ENCODE data around the gene ENG.
"Not testable (repeated sequence)": the region's sequence is repeated elsewhere in the genome, so short reads cannot be mapped to it uniquely, and the experiment has no call there.

ENG gene

DNA sequence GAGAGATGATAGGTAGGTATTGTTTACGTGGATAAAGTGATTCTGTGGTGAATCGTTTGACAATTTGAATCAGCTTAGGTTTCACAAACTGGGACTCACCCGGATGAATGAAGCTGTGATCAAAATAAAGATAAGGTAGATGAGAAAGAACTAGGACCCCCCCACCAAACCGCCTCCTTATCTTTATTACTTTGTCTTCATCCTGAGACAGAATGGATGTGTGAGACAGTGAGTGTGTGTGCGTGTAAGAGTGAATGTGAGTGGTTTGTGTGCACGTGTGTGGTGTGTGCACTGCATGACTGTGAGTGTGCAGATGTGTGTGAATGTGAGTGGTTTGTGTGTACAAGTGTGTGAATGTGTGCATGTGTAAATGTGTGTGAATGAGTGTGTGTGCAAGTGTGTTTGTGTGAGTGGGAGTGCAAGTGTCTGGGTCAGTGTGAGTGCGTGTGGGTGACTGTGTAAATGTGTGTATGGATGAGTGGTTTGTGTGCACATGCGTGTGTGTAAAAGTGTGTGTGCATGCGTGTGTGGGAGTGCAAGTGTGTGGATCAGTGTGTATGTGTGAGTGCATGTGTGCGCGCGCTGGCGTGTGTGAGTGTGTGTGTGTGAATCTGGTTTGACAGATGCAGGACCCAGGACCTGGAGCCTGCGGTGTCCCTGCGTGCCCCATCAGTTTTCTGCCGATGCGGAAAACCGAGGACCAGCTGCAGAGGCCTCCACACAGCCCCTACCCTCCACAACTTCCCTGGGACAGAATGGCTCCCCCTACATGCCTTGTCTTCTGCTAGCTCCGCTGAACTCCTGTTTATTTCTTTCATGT lies 11.4 kb upstream of the ENG start:
- peak; percentile 17 for DNase-seq (ENCODE audit: low read depth)

DNA sequence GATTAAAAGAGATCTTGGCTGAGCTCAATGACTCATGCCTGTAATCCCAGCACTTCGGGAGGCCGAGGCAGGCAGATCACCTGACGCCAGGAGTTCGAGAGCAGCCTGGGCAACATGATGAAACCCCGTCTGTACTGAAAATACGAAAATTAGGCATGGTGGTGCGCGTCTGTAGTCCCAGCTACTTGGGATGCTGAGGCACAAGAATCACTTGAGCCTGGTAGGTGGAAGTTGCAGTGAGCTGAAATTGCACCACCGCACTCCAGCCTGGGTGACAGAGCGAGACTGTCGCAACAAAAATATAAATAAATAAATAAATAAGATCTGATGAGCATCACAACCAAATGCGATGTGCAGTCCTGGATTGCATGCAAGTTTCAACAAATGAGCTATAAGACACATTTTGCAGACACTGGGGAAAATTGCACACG lies 8.7 kb upstream of the ENG start:
- DNase-seq (ENCODE audit: low read depth): no peak

DNA sequence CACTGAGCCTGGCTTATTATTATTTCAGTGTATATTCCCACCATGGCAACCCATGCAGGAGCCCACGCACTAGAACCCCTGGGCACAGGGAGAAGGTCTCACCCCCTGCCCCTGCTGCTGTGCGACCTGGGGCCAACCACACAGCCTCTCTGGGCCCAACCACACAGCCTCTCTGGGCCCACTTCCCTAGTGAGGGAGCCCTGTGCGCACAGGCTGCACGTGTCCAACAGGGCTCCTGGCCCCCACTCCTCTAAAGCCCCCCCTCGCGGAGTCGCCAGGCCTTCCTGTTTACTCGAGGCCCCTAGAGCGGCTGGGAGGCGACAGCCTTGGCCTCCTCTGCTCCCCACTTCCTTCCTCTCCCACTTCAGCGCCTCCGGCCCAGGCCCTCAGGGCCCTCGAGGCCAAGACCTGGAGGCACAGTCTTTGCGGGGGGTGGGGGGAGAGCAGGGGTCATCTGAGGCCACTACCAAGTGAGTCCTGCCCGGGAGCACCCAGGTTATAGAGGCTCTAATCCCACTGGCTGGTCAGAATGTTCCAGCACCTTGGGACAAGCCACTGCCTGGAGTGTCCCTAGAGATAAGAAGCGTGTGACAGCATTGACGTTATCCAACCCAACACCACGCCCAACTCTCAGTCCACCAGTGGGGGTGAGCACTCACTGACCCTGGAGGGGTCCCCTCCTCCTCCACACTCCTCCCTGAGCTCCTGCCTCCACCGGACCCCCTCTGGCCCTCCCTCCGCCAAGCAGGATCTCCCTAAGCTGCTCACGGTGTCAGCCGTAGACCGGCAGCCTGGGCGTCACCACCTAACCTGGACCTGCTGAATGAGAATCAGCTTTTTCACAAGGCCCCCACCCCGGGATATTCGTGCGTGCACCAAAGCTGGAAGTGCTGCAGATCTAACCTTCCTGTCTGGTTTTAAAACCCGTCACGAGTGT lies 7.9 kb upstream of the ENG start:
- no peak for DNase-seq (ENCODE audit: low read depth)

DNA sequence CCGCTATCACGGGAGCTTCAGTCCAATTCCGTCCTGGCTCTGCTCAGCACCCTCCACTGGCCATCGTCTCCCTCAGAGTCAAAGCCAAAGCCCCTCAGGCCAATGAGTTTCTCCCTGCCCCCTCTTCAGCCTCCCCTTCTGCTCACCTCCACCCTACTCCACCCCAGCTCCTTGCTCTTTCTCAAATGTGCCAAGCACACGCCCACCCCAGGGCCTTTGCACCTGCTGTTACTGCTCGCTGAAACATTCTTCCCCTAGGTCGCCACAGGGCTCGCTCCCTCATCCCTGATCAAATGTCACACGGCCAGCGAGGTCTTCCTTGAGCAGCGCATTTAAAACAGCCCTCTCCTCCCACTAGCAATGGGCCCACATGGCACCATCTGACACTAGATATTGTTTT lies 6.3 kb upstream of the ENG start:
- no peak for DNase-seq (ENCODE audit: low read depth)

DNA sequence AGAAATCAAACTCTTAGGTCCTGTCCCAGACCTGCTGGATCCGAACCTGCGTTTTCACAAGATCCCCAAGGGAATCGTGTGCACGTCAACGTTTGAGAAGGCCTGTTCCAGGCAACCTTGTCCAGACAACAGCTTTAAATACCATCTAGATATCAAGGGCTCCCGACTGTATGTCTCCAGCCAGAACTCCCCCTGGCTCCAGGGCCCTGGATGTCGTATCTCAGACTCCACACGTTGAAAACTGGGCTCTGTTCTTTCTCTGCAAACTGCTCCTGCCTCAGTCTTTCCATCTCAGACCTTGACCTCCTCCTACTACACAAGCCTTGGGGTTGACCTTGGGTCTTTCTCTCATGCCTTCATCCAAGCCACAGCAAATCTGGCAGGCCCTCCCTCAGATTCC lies 5.8 kb upstream of the ENG start:
- no peak for DNase-seq (ENCODE audit: low read depth)

DNA sequence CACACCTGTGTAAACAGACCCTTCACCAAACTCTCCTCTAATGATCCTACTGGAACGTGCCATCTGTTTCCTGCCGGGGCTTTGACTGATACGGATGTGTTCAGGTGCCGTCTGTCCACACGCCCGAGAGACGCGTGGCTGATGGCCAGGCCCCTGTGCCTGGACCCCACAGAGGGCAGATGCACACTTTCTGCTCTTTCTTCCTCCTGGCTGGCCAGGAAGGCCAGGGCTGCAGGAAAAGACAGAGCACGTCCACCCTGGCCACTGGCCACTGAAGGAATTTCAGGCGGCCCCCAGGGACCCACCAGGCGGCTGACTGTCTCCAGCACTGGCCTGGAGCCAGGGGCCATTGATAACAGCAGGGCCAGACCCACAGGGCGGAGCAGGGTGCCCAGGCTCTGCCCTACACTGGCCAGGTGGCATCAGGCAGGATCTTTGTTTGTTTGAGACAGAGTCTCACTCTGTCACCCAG lies 3.6 kb upstream of the ENG start:
- no peak for DNase-seq (ENCODE audit: low read depth)

DNA sequence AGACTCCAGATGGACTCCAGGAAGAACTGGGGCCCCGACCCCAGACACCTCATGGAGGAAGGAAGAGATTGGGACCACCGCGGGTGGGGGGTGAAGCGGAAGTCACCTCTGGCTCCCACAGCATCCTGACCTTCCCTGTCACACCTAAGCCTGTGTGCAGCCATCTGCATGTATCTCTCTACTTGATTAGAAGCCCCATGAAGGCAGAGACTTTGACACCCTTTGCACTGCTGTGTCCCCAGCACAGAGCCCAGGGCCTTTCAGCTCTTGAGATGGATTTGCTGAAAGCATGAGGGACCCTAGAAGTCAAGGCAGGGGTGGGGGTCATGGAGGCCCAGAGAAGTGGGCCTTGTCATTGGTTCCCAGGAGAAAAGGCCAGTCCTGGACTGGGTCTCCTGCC lies 2.8 kb upstream of the ENG start:
- no peak for DNase-seq (ENCODE audit: low read depth)

DNA sequence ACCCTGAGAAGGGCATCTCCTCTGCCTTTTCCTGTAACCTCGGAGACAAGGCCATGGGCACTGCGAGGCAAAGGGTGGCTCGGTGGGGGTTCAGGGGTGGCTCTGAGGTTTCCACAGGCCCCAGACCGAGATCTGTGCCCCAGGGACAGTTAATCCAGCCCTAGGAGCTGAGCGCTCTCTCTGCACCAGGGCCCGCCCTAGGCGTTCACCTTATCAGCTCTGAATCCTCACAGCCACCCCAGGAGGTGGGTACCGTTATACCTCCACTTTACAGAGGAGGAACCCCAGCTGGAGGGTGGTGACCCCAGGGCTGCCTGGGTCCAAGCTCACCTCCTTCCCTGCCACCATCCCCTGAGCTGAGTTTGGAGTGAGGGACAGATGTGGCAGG lies 2.3 kb upstream of the ENG start:
- no peak for DNase-seq (ENCODE audit: low read depth)

DNA sequence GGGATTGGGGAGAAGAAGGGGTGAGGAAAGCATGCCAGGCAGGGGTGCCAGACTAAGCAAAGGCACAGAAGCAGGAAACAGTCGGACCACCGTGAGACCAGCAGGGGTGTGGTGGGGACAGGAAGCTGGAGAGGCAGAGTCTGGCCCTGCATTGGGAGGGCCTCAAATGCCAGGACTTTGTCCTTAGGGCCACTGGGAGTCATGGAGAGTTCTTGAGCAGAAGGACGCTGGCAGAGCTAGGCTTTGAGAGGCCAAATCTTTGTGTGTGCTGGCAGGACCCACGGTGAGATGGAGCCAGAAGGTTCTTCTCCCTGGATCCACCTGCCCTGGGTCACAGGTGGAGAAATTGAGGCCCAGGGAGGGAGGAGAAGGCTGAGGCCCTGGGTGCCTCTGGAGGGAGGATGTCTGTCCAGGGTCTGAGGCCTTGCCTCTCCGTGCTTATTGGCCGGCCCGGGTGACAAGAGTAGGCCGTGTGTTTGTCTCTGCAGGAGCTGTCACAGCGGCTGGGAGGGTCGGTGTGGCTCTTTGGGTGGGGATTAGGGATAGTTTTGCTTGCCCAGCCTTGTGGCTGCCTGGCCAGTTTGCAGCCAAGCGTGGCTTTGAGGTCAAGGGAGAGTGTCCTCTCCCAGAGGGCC lies 1.8 kb upstream of the ENG start:
- no peak for DNase-seq (ENCODE audit: low read depth)

DNA sequence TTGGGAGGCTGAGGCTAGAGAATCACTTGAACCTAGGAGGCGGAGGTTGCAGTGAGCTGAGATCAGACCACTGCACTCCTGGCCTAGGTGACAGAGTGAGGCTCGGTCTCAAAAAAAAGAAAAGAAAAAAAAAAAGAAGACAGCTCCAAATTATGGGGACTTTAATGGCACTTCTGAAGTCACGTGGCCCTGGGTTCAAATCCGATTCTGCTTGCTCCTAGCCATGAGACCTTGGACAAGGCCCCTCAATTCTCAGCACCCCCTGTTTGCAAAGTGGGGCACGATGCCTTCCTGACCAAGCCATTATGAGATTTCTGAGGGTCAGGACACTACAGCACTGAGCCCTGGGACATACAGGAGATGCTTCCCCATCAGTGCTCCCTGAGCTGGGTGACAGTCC lies 1.1 kb upstream of the ENG start:
- no peak for DNase-seq (ENCODE audit: low read depth)

DNA sequence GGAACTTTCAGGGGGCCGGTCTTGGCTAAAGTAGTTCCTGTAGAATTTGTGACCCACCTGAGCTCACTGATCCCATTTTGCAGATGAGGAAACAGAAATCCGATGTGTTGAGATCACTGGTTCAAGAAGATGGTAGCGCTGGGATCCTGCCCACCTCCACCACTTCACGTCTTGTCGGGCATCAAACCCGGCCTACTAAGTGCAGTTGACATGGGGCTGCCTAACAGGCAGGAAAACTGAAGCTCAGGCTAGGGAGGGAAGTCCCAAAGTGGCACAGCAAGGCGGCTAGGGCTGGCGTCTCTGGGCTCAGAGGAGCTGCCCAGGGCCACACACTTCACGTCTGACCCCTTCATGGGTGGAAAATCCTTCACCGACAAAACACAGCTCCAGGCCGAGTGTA lies 502 bp upstream of the ENG start:
- no peak for DNase-seq (ENCODE audit: low read depth)

DNA sequence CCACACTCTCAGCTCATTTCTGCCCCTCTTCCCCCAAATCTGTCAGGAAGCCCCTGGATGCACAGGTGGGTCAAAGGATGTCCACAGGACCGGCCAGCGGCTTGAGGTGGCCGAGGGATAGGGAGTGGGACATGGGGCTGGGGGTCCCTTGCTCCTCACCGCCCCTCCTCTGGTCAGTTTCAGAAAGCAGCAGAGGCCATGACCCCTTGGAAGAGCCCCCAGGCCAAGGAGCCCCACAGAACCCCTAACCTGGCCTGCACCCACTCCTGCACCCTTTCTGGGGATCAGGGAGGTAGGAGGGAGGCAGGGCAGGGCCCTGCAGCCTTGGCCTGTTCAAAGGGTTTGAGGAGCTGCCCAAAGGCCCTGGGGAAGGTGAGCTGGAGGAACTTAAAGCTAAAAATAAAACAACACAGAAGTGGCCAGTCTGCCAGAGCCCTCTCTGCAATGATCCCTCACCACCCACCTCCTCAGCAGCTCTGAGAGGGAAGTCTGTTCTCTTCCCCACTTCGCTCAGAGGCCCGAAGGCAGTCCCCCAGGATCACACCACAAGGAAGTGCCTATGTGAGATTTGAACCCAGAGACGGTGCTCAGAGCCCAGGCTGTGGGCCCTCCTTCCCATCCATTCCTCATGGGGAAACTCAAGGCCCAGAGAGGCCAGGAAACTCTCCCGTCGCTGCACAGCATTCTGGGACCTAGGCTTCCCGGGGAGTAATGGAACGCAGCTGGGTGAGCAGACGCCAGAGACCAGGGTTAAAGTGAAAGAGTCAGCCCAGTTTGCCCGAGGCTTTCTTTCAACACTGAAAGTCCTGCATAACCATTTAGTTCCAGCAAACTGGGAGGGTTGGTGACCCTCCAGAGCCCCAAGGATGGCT lies 910 bp downstream of the ENG start:
- no peak for DNase-seq (ENCODE audit: low read depth)

DNA sequence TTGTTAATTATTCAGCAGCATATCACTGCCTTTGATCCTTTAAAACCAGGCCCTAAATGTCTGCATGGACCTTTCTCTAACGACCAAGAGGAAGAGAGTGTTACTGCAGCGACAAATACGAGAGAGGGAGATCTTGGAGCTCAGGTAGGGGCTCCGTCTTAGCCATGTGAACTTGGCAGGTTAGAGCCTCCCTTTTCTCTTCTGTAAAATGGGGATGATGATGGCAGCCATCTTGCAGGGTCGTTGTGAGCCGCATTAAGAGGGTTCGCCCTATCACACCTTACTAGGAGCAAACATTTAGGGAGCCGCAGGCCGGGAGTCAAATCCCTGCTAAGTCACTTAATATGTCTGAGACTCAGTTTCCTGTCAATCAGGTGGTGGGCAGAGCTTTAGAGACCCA lies 1.6 kb downstream of the ENG start:
- DNase-seq (ENCODE audit: low read depth): no peak

DNA sequence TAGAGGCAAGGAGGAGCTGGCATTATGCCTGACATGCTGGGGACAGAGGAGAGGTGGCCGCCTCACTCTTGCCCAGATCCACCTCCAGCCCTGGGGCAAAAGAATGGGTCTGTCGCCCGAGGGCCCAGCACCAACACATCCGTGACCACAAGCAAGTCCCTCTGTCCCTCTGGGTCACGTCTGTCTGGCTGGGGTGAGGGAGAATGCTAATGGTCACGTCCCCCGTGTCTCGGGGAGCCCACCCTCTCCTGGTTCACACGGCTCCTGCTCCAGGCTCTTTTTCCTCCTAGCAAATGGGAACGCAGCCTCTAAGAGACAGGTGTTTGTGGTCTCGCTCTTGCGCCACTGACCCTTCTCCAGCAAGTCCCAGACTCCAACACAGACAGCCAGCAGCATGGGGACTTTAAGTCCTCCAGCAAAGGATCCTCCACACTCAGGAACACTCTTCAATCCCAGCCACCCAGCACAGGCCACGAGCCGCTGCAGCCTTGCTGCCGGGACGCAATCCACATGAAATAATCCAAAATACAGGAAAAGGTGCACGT lies 4.1 kb downstream of the ENG start:
- DNase-seq (ENCODE audit: low read depth): no peak

DNA sequence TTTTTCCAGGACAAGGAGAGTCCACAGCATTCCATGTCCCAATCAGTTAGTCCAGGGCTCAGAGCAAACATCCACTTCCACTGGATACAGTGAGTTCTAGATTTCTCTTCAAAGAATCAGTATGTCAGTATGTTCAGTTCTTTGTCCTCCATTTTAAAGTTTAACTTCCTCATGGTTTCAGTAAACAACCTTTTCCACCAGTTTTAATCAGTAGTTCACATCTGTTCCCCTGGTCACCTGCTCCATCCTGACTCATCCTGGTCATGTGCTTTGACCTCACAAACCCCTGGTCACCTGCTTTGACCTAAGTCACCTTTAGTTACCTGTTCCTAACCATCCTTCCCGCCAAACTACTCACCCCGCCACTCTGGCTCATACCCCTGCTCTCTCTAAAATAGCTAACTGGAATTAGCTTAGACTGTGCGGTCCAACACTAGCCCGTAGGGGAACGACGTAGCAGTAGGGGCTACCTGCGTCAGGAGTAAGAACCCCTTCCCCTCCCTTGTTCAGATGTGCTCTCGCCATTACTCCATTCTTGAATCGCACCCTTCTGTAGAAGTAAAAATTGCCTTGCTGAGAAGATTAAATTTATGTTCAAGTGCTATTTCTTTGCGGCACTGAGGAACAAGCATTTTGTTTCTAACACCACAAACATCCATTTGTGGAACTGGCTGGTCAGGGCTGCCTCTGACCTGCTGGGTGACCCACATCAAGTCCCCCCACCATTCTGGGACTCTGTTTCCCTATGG lies 5.5 kb downstream of the ENG start:
- no peak for DNase-seq (ENCODE audit: low read depth)

DNA sequence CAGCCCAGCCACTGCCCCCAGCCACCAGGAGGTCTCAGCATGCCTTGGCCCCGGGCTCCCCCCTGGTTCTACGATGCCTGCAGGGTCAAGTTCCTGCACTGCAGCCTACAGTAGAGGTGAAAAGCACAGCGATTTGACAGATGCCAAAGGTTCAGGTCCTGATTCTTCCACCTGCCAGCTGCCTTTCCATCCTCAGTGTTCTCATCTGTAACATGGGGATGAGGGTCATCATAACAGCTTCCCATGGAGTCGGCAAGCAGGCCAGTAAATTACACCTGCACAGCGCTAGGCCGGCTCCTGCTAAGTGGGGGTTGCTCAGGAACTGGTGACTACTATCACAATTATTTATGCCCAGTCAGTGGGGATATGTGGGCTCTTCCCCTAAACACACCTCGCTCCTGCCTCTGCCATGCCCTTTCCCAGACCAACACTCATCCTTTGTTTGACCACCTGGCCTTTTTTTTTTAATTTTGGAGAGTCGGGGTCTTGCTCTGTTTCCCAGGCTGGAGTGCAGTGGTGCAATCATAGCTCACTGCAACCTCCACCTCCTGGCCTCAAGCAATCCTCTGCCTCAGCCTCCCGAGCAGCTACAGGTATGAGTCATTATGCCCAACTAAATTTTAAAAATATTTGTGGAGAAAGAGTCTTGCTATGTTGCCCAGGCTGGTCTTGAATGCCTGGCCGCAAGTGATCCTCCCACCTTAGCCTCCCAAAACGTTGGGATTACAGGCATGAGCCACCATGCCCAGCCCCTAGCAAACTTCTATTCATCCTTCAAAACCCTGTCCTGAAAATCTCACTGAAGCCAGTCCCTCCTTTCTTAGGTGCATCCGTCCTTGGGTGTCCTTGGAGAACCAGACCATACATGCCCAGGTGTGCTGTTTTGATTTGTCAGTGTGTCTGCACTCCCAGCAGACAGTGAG lies 6.4 kb downstream of the ENG start:
- DNase-seq (ENCODE audit: low read depth): no peak

DNA sequence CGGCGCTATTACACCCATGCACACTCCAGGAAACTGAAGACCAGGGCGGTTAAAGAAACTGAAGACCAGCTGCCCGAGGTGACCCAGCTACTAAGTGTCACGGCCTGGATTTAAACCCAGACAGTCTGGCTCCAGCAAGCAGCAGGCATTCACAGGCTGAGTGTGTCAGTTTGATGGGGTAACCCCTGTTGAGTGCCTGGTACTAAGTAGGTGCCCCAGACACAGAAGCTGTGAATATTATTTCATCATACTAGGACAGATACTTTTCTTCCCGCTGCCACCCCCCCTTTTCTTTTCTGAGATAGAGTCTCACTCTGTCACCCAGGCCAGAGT lies 7.3 kb downstream of the ENG start:
- no peak for DNase-seq (ENCODE audit: low read depth)

DNA sequence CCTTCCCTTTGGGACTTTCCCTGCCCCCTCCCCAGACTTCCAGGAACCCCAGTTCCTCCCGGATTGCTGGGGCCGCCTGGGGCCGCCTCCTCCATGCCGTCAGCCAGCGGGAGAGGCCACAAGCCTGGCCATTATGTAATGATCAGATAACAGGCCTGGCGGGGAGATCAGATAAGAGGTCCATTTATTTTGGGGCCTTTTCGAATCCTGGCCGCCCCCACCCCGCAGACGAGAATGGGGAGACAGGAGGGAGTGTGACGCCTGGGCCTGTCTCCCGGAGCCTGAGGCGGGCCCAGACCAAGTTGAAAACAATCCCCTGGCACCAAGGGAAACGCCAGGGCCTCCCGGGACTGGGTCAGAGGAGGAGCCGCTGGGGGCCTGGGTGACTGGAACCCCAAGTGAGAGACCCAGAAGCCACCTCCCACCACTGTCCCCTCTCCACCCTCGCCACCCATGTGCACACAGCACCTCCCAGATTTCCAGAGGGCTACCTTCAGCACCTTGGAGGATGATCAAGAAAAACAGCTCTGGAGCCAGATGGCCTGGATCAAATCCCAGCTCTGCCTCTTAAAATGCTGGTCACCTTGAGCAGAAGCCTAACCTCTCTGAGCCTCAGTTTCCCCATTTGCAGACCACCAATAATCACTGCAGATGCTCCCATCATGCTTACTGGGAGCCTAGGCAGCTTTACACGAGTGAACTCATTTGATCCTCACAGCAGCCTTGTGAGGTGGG lies 7.8 kb downstream of the ENG start:
- DNase-seq (ENCODE audit: low read depth): no peak

DNA sequence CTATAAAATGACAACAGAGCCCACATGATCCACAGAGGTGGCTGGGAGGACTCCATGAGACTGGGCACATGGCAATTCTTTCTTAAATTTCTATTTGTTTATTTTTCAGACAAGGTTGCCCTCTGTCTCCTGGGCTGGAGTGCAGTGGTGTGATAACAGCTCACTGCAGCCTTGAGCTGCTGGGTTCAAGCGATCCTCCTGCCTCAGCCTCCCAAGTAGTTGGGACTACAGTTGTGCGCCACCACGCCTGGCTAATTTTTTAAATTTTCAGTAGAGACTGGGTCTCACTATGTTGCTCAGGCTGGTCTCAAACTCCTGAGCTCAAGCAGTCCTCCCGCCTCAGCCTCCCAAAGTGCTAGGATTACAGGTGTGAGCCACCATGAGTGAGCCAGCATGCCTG lies 8.8 kb downstream of the ENG start:
- DNase-seq (ENCODE audit: low read depth): not testable (repeated sequence)

Measured in activated T-cell treated with anti-CD3 and anti-CD28 coated beads for 24 hours (primary cell).